Measurements from ENCODE around the gene LMNA. TPM values are rescaled to one million over a fixed set of nuclear protein-coding genes. Genes with fewer than 3 reads are reported as not detected.

Gene LMNA
- total and polyA plus RNA-seq, 2 of the 4 experiments (the other 2 are of a cell fraction) = 563 to 755 TPM

- Histone ChIP-seq H3K9me3 (ENCODE audit: control insufficient read depth, insufficient read depth, low read length) (no peaks in the 10 kb centered on the region), H2BK5ac (ENCODE audit: low read depth, low read length, poor library complexity, severe bottlenecking) (no peak overlapping the region), H3K4me3 (ENCODE audit: insufficient read depth, low read depth, low read length) (no peak overlapping the region), H3K4me2 (ENCODE audit: low read depth, low read length) (no peak overlapping the region), H2AFZ (replicated peaks; ENCODE audit: low read length, poor library complexity) (no peak overlapping the region), H3K36me3 (ENCODE audit: control insufficient read depth, insufficient read depth, low read length) (peaks cover 6% of the 10 kb centered on the region; the same call in 1 of the 2 replicates), H3K27me3 (ENCODE audit: control insufficient read depth, insufficient read depth, low read length) (no peaks in the 10 kb centered on the region), H2BK15ac (ENCODE audit: low read depth, low read length) (no peak overlapping the region), H3K23ac (ENCODE audit: low read depth, low read length) (no peak overlapping the region), H3K14ac (replicated peaks; ENCODE audit: low read depth, low read length) (no peak overlapping the region), H3K56ac (ENCODE audit: extremely low read depth, insufficient read depth, low read length) (no peak overlapping the region), H4K20me1 (ENCODE audit: insufficient read depth, low read length) (peaks cover 13% of the 10 kb centered on the region; the same call in 1 of the 2 replicates), H3K27ac (ENCODE audit: insufficient read depth, low read length) (no peak overlapping the region), H4K8ac (ENCODE audit: low read depth in 2 of 2, low read length in 2 of 2) (no peak overlapping the region), H3K79me1 (ENCODE audit: low read depth in 1 of 2, low read length in 2 of 2) (peaks cover 4 to 46% of the 10 kb centered on the region in 2 experiments), H2AK5ac (ENCODE audit: low read depth, low read length) (no peak overlapping the region), H3K18ac (ENCODE audit: low read depth, low read length) (no peak overlapping the region), H3K9me1 (ENCODE audit: insufficient read depth, low read length) (no peaks in the 10 kb centered on the region), H2BK20ac (ENCODE audit: low read depth, low read length) (no peak overlapping the region), H3K4ac (ENCODE audit: low read depth, low read length) (no peak overlapping the region), H4K5ac (ENCODE audit: low read depth, low read length) (no peak overlapping the region), H3K9ac (ENCODE audit: low read depth, low read length) (no peak overlapping the region), H2AK9ac (replicated peaks; ENCODE audit: low read depth, low read length, poor library complexity) (no peak overlapping the region), H2BK120ac (ENCODE audit: low read depth, low read length) (no peak overlapping the region), H4K91ac (ENCODE audit: insufficient read depth, low read depth, low read length) (no peak overlapping the region), H3K4me1 (ENCODE audit: control insufficient read depth, insufficient read depth, low read length) (peaks cover 2% of the 10 kb centered on the region)
- BruUV-seq (replicated peaks) = no TSS peak
- no peak for TF ChIP-seq SMC3 (IDR thresholded peaks at IDR 0.05; ENCODE audit: low read depth, low read length)
- no peak for TF ChIP-seq CHD1 (IDR thresholded peaks at IDR 0.05; ENCODE audit: low read depth, low read length)
- no peak for TF ChIP-seq RCOR1 (IDR thresholded peaks at IDR 0.05; ENCODE audit: insufficient replicate concordance, low read length)
- TF ChIP-seq MAZ (IDR thresholded peaks at IDR 0.05; ENCODE audit: borderline replicate concordance, low read depth, low read length) = no peak
- no peak for TF ChIP-seq FOS (IDR thresholded peaks at IDR 0.05; ENCODE audit: low read depth, low read length)
- TF ChIP-seq NFE2L2 (IDR thresholded peaks at IDR 0.05; ENCODE audit: low read depth, low read length) = no peak
- TF ChIP-seq USF2 (IDR thresholded peaks at IDR 0.05; ENCODE audit: low read depth, low read length) = no peak
- no peak for TF ChIP-seq CTCF (conservative IDR thresholded peaks at IDR 0.05; ENCODE audit: low read depth, low read length)
- TF ChIP-seq RAD21 (IDR thresholded peaks at IDR 0.05; ENCODE audit: low read length) = no peak
- no peak for TF ChIP-seq MAFK (IDR thresholded peaks at IDR 0.05; ENCODE audit: low read depth, low read length)
- TF ChIP-seq BHLHE40 (IDR thresholded peaks at IDR 0.05; ENCODE audit: low read depth, low read length) = no peak
- TF ChIP-seq RFX5 (IDR thresholded peaks at IDR 0.05; ENCODE audit: low read depth, low read length) = no peak
- no peak for TF ChIP-seq MXI1 (IDR thresholded peaks at IDR 0.05; ENCODE audit: borderline replicate concordance, low read depth, low read length)
- TF ChIP-seq ELK1 (IDR thresholded peaks at IDR 0.05; ENCODE audit: borderline replicate concordance, low read depth, low read length) = no peak
- TF ChIP-seq CEBPB (IDR thresholded peaks at IDR 0.05; ENCODE audit: low read depth, low read length) = no peak
- intact Hi-C loops (cut with micrococcal nuclease) (loop anchor here (10.0 kb wide), 1 partner anchor 223 kb away; no protein-coding TSS in a partner anchor), dilution Hi-C loops (cut with HindIII; ENCODE audit: low sequenced_read_pairs, unreplicated experiment) (no loop called here), in situ Hi-C loops (cut with MboI; ENCODE audit: low sequenced_read_pairs) (loop anchor here (5.0 kb wide), 1 partner anchor 131 kb away; no protein-coding TSS in a partner anchor)
- ATAC-seq (ENCODE audit: low read depth) (no peak), DNase-seq (no peak)
- WGBS, 2 experiments (ENCODE audit: extremely low coverage in 2 of 2, insufficient read length in 1 of 2) = 83% methylated on average over 1 of the region's 2 CpGs; no CpG with 5 or more reads in 1 of the 2 experiments
- ChIA-PET POLR2A (ENCODE audit: unreplicated experiment) (no interaction called here), CTCF (interaction anchor here (0.8 to 1.6 kb wide), 3 partner anchors 10 to 134 kb away, joined by 5 to 6 read pairs (median 6); no protein-coding TSS in a partner anchor)
These were observed 22.9 kb upstream of the LMNA start for GRCh38 chr1:156091610-156092009.
